K562 (cell line): ENCODE data around the gene CALU. TPM values are rescaled to one million over a fixed set of nuclear protein-coding genes. Genes with fewer than 3 reads are reported as not detected.

Experiments used
- BCOR ChIP-seq: fragments of 450-650 bp; IDR thresholded peaks from 2 replicates; pipeline ENCODE4 v1.6.1; 2016
- CREBBP ChIP-seq: IDR thresholded peaks from one replicate; pipeline ENCODE4 v1.6.1; 2012; ENCODE audit warnings: low read depth, mild to moderate bottlenecking, control low read depth, inconsistent platforms, low read length
- ETV1 ChIP-seq: fragments of 450-650 bp; conservative IDR thresholded peaks from 2 replicates; pipeline ENCODE4 v1.6.1; 2016; ENCODE audit warnings: missing genetic modification characterization, control low read depth, low read depth, missing compliant biosample characterization
- ETV6 ChIP-seq, 3 experiments: fragments of 150-350 bp in 1 of 3; sonication (generic) in 1 of 3; formaldehyde crosslinking in 1 of 3; IDR thresholded peaks; 2 replicates each; pipeline versions ENCODE4 v1.6.1 to v1.8.0; 2014 to 2022; ENCODE audit warnings: borderline replicate concordance in 2 of 3, low read depth in 2 of 3, antibody characterized with exemption in 1 of 3, low read length in 1 of 3, mild to moderate bottlenecking in 1 of 3, missing genetic modification reagents in 1 of 3
- HDAC1 ChIP-seq, 2 experiments: fragments of 450-650 bp; IDR thresholded peaks; 2 replicates each; pipeline ENCODE4 v1.6.1; 2016 to 2017; ENCODE audit warnings: inconsistent platforms in 1 of 2, mild to moderate bottlenecking in 1 of 2, moderate library complexity in 1 of 2
- MECOM ChIP-seq: fragments of 250-450 bp; sonication (Bioruptor Pico); IDR thresholded peaks from 2 replicates; pipeline ENCODE4 v1.8.0; 2022; ENCODE audit warnings: inconsistent platforms
- PTBP1 ChIP-seq: fragments of 200-400 bp; formaldehyde crosslinking; IDR thresholded peaks from 2 replicates; pipeline ENCODE4 v1.6.1; 2017; ENCODE audit warnings: low read depth, low read length
- SMAD3 ChIP-seq: fragments of 450-650 bp; formaldehyde crosslinking; conservative IDR thresholded peaks from 2 replicates; pipeline ENCODE4 v1.4.0; 2020; ENCODE audit warnings: mild to moderate bottlenecking
- SMARCE1 ChIP-seq: fragments of 450-650 bp; IDR thresholded peaks from 2 replicates; pipeline ENCODE4 v1.7.1; 2016; ENCODE audit warnings: mild to moderate bottlenecking
- SPI1 ChIP-seq: IDR thresholded peaks from 2 replicates; pipeline ENCODE4 v1.6.1; 2011; ENCODE audit warnings: low read depth, low read length, control low read depth, borderline replicate concordance
- TCF3 ChIP-seq: sonication (generic); formaldehyde crosslinking; IDR thresholded peaks from 2 replicates; pipeline ENCODE4 v1.4.0; 2020; ENCODE audit warnings: mild to moderate bottlenecking, missing genetic modification reagents
- YY1 ChIP-seq, 3 experiments: IDR thresholded peaks; 2 replicates each; pipeline ENCODE4 v1.6.1; 2011; ENCODE audit warnings: low read length in 2 of 3, mild to moderate bottlenecking in 2 of 3, moderate library complexity in 2 of 3, borderline replicate concordance in 1 of 3, control low read depth in 1 of 3, low read depth in 1 of 3; ENCODE audit not compliant: insufficient read depth in 3 of 3, insufficient replicate concordance in 2 of 3, control insufficient read depth in 1 of 3, insufficient read length in 1 of 3; ENCODE audit errors: extremely low read depth in 1 of 3
- ZNF134 ChIP-seq: fragments of 250-450 bp; sonication (Bioruptor Pico); conservative IDR thresholded peaks from 2 replicates; pipeline ENCODE4 v1.4.0; 2020
- ZNF511 ChIP-seq: sonication (generic); formaldehyde crosslinking; IDR thresholded peaks from 2 replicates; pipeline ENCODE4 v1.8.0; 2022; ENCODE audit warnings: mild to moderate bottlenecking, missing genetic modification reagents
- ZNF695 ChIP-seq: fragments of 450-650 bp; formaldehyde crosslinking; IDR thresholded peaks from 2 replicates; pipeline ENCODE4 v1.4.0; 2020; ENCODE audit warnings: mild to moderate bottlenecking, moderate library complexity
- polyA plus RNA-seq, 8 experiments: library from polyadenylated mRNA; depleted of rRNA in 4 of 8; stranded (reverse) in 5 of 8; unstranded in 3 of 8; fragments of >200 nt; fragmentation: Nextera tagmentation in 2 of 8; fragmentation: Illumina TruSeq in 1 of 8; extraction: Ambion mirVana in 2 of 8; extraction: Trizol in 1 of 8; gene quantifications; 2 replicates each; pipeline versions ENCODE4 v1.2.1 to v1.2.3, GENCODE V29; 2011 to 2014; ENCODE audit warnings: inconsistent platforms in 1 of 8, missing spikeins in 1 of 8
- total RNA-seq, 7 experiments: library from RNA; depleted of rRNA in 6 of 7; stranded (reverse); fragments of >200 nt in 6 of 7; fragmentation: Illumina TruSeq in 2 of 7; extraction: Trizol in 2 of 7; gene quantifications; 2 replicates each; pipeline versions ENCODE4 v1.2.1 to v1.2.3, GENCODE V29; 2011 to 2021; ENCODE audit warnings: low replicate concordance in 1 of 7
- TF ChIP-seq, protein P1 (sequence below), 2 experiments: fragments of 450-650 bp in 1 of 2; sonication (generic) in 1 of 2; formaldehyde crosslinking in 1 of 2; IDR thresholded peaks; 2 replicates each; pipeline versions ENCODE4 v1.7.1 to v1.9.0; 2016 to 2022; ENCODE audit warnings: inconsistent platforms in 1 of 2, mild to moderate bottlenecking in 1 of 2, missing genetic modification reagents in 1 of 2

Gene CALU
- total and polyA plus RNA-seq, 9 of the 15 experiments (the other 6 are each of a cell fraction or from before 2014, with no cell fraction given): 166 to 286 (median 215) TPM

DNA sequence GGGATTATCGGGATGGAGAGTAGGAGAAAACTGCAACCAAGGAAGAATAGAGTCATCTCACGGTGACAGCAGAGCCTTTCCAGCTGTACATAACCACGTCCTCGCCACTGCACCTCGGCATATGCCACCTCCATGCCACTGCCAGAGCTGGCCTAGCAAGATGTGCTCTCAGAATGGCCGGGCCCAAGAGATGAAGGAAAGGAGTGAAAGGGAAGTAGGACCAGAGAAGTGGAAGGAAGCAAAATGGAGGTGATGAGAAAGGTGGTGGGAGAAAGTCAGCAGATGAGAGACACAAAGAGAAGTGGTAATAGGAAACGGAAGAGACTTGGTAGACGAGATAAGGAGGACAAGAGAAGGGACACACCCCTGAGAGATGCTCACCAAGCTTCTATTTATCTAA is 8.0 kb upstream of the CALU start (continued):
- TF ChIP-seq SPI1 (peak; percentile 14; the same call in 1 of the 2 replicates), ETV6 (IDR thresholded peaks at IDR 0.05; ENCODE audit: borderline replicate concordance in 1 of 2, low read depth in 2 of 2, low read length in 1 of 2) (peak in 1 of 2 experiments; percentile 63; a peak in 1 of 4 replicates), ETV6 (CRISPR knock-in tag; IDR thresholded peaks at IDR 0.05; ENCODE audit: borderline replicate concordance) (no peak), ZNF695 (CRISPR knock-in tag) (0 out of 2 replicates have a peak, but pooled peaks have one; percentile 71), HDAC1 (IDR thresholded peaks at IDR 0.05) (peak in 1 of 2 experiments; percentile 54; a peak in 1 of 4 replicates), MECOM (CRISPR knock-in tag) (0 out of 2 replicates have a peak, but pooled peaks have one; percentile 35), SMAD3 (CRISPR knock-in tag) (0 out of 2 replicates have a peak, but pooled peaks have one; percentile 36), PTBP1 (no peak), BCOR (0 out of 2 replicates have a peak, but pooled peaks have one; percentile 18), YY1 (IDR thresholded peaks at IDR 0.05; ENCODE audit: borderline replicate concordance in 1 of 3, control insufficient read depth in 1 of 3, extremely low read depth in 1 of 3, insufficient read depth in 3 of 3, insufficient read length in 1 of 3, insufficient replicate concordance in 2 of 3, low read depth in 1 of 3, low read length in 2 of 3) (peak in 1 of 3 experiments; percentile 58), ETV1 (peak; percentile 62; the same call in 1 of the 2 replicates), CREBBP (no peak), SMARCE1 (0 out of 2 replicates have a peak, but pooled peaks have one; percentile 22), TCF3 (CRISPR knock-in tag) (peak; percentile 41), ZNF511 (CRISPR knock-in tag) (0 out of 2 replicates have a peak, but pooled peaks have one; percentile 25), ZNF134 (CRISPR knock-in tag) (0 out of 2 replicates have a peak, but pooled peaks have one; percentile 36)
- TF ChIP-seq, protein P1, sequence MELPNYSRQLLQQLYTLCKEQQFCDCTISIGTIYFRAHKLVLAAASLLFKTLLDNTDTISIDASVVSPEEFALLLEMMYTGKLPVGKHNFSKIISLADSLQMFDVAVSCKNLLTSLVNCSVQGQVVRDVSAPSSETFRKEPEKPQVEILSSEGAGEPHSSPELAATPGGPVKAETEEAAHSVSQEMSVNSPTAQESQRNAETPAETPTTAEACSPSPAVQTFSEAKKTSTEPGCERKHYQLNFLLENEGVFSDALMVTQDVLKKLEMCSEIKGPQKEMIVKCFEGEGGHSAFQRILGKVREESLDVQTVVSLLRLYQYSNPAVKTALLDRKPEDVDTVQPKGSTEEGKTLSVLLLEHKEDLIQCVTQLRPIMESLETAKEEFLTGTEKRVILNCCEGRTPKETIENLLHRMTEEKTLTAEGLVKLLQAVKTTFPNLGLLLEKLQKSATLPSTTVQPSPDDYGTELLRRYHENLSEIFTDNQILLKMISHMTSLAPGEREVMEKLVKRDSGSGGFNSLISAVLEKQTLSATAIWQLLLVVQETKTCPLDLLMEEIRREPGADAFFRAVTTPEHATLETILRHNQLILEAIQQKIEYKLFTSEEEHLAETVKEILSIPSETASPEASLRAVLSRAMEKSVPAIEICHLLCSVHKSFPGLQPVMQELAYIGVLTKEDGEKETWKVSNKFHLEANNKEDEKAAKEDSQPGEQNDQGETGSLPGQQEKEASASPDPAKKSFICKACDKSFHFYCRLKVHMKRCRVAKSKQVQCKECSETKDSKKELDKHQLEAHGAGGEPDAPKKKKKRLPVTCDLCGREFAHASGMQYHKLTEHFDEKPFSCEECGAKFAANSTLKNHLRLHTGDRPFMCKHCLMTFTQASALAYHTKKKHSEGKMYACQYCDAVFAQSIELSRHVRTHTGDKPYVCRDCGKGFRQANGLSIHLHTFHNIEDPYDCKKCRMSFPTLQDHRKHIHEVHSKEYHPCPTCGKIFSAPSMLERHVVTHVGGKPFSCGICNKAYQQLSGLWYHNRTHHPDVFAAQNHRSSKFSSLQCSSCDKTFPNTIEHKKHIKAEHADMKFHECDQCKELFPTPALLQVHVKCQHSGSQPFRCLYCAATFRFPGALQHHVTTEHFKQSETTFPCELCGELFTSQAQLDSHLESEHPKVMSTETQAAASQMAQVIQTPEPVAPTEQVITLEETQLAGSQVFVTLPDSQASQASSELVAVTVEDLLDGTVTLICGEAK (IDR thresholded peaks at IDR 0.05): peak; percentile 50; the same call in 1 of the 2 replicates
- TF ChIP-seq, protein P1 (CRISPR knock-in tag; IDR thresholded peaks at IDR 0.05): no peak
